OCI-LY3 (cell line): ENCODE measurements around the gene VGLL3.

Source experiments
- CTCF ChIP-seq: fragments of 200-600, 300-600 bp; sonication (generic); IDR thresholded peaks from 2 replicates; pipeline ENCODE4 v1.5.1; 2014; ENCODE audit warnings: antibody characterized with exemption, low read length, low read depth
- EZH2phosphoT487 ChIP-seq: fragments of 200-600 bp; shearing (Covaris generic); IDR thresholded peaks from 2 replicates; pipeline ENCODE4 v1.6.1; 2018; ENCODE audit warnings: antibody characterized with exemption, mixed run types, low read depth

- TF ChIP-seq CTCF (no peak), EZH2phosphoT487 (no peak)
Observed at GRCh38 chr3:86996261-86996955, 5.5 kb upstream of the VGLL3 start.
